IMR-90 (cell line): ENCODE results near the gene RXFP4. TPM values are rescaled to one million over a fixed set of nuclear protein-coding genes. Genes with fewer than 3 reads are reported as not detected.
A peak's percentile ranks its signal among the peaks of the same experiment; 100 is the strongest.

Source experiments
- ATAC-seq: fragments of 200-7000 bp; cut with Tn5 transposase; 2 replicates; pipeline ENCODE4 v1.9.1; 2020; ENCODE audit warnings: low read depth, mild to moderate bottlenecking, moderate library complexity
- BruUV-seq: library from RNA; stranded (reverse); fragments of 400-500 nt; replicated peaks from 2 replicates; lab custom pipeline; 2021; lab: Mats Ljungman, UMichigan
- CTCF ChIA-PET: fragments of 300-600 bp; formaldehyde crosslinking; extraction: SDS; loops from one replicate; lab custom pipeline; 2021; ENCODE audit warnings: antibody characterized with exemption; lab: Yijun Ruan, JAX
- POLR2A ChIA-PET: fragments of 300-600 bp; sonication (Branson Sonifier 250); formaldehyde crosslinking; loops from one replicate; lab custom pipeline; 2022; ENCODE audit warnings: antibody characterized with exemption; ENCODE audit not compliant: unreplicated experiment; lab: Charles Lee
- DNase-seq: peaks from one replicate; pipeline ENCODE4 v3.0.0; 2013
- H2AFZ ChIP-seq: replicated peaks from 2 replicates; pipeline ENCODE3; 2013; ENCODE audit warnings: low read length, mild to moderate bottlenecking; ENCODE audit not compliant: poor library complexity
- H2AK5ac ChIP-seq: 2 replicates; pipeline ENCODE4 v1.6.1; 2013; ENCODE audit warnings: low read depth, low read length, inconsistent platforms
- H2AK9ac ChIP-seq: replicated peaks from 2 replicates; pipeline ENCODE3; 2013; ENCODE audit warnings: mild to moderate bottlenecking, low read depth, low read length, moderate library complexity; ENCODE audit not compliant: poor library complexity
- H2BK120ac ChIP-seq: 2 replicates; pipeline ENCODE4 v1.6.1; 2013; ENCODE audit warnings: low read depth, low read length, inconsistent platforms
- H2BK15ac ChIP-seq: 3 replicates; pipeline ENCODE4 v1.6.1; 2013; ENCODE audit warnings: low read depth, low read length, inconsistent platforms
- H2BK20ac ChIP-seq: 2 replicates; pipeline ENCODE4 v1.6.1; 2013; ENCODE audit warnings: low read depth, mild to moderate bottlenecking, inconsistent platforms, low read length, moderate library complexity
- H2BK5ac ChIP-seq: 2 replicates; pipeline ENCODE4 v1.6.1; 2013; ENCODE audit warnings: mild to moderate bottlenecking, low read depth, low read length, inconsistent platforms; ENCODE audit not compliant: poor library complexity, severe bottlenecking
- H3K14ac ChIP-seq: replicated peaks from 2 replicates; pipeline ENCODE4 v1.6.1; 2013; ENCODE audit warnings: low read depth, low read length, inconsistent platforms
- H3K18ac ChIP-seq: 2 replicates; pipeline ENCODE4 v1.6.1; 2013; ENCODE audit warnings: low read depth, low read length, control low read depth
- H3K23ac ChIP-seq: 2 replicates; pipeline ENCODE4 v1.6.1; 2013; ENCODE audit warnings: low read depth, low read length, inconsistent platforms
- H3K27ac ChIP-seq: 2 replicates; pipeline ENCODE4 v1.5.1; 2013; ENCODE audit warnings: mild to moderate bottlenecking, control low read depth, low read length; ENCODE audit not compliant: insufficient read depth
- H3K27me3 ChIP-seq: 2 replicates; pipeline ENCODE4 v1.6.1; 2013; ENCODE audit warnings: low read length; ENCODE audit not compliant: control insufficient read depth, insufficient read depth
- H3K36me3 ChIP-seq: 2 replicates; pipeline ENCODE4 v1.6.1; 2013; ENCODE audit warnings: low read length, mixed read lengths; ENCODE audit not compliant: control insufficient read depth, insufficient read depth
- H3K4ac ChIP-seq: 2 replicates; pipeline ENCODE4 v1.6.1; 2013; ENCODE audit warnings: low read depth, low read length, inconsistent platforms
- H3K4me1 ChIP-seq: 2 replicates; pipeline ENCODE4 v1.6.1; 2013; ENCODE audit warnings: low read length, mixed read lengths; ENCODE audit not compliant: control insufficient read depth, insufficient read depth
- H3K4me2 ChIP-seq: 2 replicates; pipeline ENCODE4 v1.6.1; 2013; ENCODE audit warnings: low read depth, mild to moderate bottlenecking, control low read depth, low read length, moderate library complexity
- H3K4me3 ChIP-seq: 2 replicates; pipeline ENCODE4 v1.5.1; 2013; ENCODE audit warnings: low read depth, mild to moderate bottlenecking, control low read depth, low read length, moderate library complexity; ENCODE audit not compliant: insufficient read depth
- H3K56ac ChIP-seq: 2 replicates; pipeline ENCODE4 v1.6.1; 2013; ENCODE audit warnings: low read length, inconsistent platforms; ENCODE audit not compliant: insufficient read depth; ENCODE audit errors: extremely low read depth
- H3K79me1 ChIP-seq, 2 experiments: 2 replicates each; pipeline ENCODE4 v1.6.1; 2013; ENCODE audit warnings: low read length in 2 of 2, inconsistent platforms in 1 of 2, low read depth in 1 of 2
- H3K9ac ChIP-seq: 2 replicates; pipeline ENCODE4 v1.6.1; 2013; ENCODE audit warnings: low read depth, low read length, control low read depth
- H3K9me1 ChIP-seq: 2 replicates; pipeline ENCODE4 v1.6.1; 2013; ENCODE audit warnings: low read length, inconsistent platforms; ENCODE audit not compliant: insufficient read depth
- H3K9me3 ChIP-seq: 2 replicates; pipeline ENCODE4 v1.6.1; 2013; ENCODE audit warnings: low read length; ENCODE audit not compliant: control insufficient read depth, insufficient read depth
- H4K20me1 ChIP-seq: 2 replicates; pipeline ENCODE4 v1.6.1; 2013; ENCODE audit warnings: low read length, inconsistent platforms; ENCODE audit not compliant: insufficient read depth
- H4K5ac ChIP-seq: 2 replicates; pipeline ENCODE4 v1.6.1; 2013; ENCODE audit warnings: mild to moderate bottlenecking, low read depth, low read length, control low read depth
- H4K8ac ChIP-seq, 2 experiments: 2 replicates each; pipeline ENCODE4 v1.6.1; 2013; ENCODE audit warnings: low read depth in 2 of 2, low read length in 2 of 2, control low read depth in 1 of 2, inconsistent platforms in 1 of 2
- H4K91ac ChIP-seq: 2 replicates; pipeline ENCODE4 v1.6.1; 2013; ENCODE audit warnings: low read depth, low read length, inconsistent platforms; ENCODE audit not compliant: insufficient read depth
- BHLHE40 ChIP-seq: fragments of 150-350 bp; IDR thresholded peaks from 2 replicates; pipeline ENCODE4 v1.6.1; 2016; ENCODE audit warnings: mild to moderate bottlenecking, low read depth, low read length
- CHD1 ChIP-seq: IDR thresholded peaks from 2 replicates; pipeline ENCODE4 v1.6.1; 2012; ENCODE audit warnings: low read depth, low read length, improper control_type of control experiment
- CTCF ChIP-seq: conservative IDR thresholded peaks from 2 replicates; pipeline ENCODE4 v1.5.1; 2012; ENCODE audit warnings: mild to moderate bottlenecking, low read depth, low read length, improper control_type of control experiment
- FOS ChIP-seq: fragments of 150-350 bp; IDR thresholded peaks from 2 replicates; pipeline ENCODE4 v1.6.1; 2016; ENCODE audit warnings: low read depth, low read length
- MAFK ChIP-seq: IDR thresholded peaks from 2 replicates; pipeline ENCODE4 v1.6.1; 2012; ENCODE audit warnings: low read depth, low read length, improper control_type of control experiment
- MAZ ChIP-seq: IDR thresholded peaks from 2 replicates; pipeline ENCODE4 v1.6.1; 2012; ENCODE audit warnings: low read depth, mild to moderate bottlenecking, low read length, improper control_type of control experiment, moderate library complexity, borderline replicate concordance
- MXI1 ChIP-seq: IDR thresholded peaks from 2 replicates; pipeline ENCODE4 v1.6.1; 2012; ENCODE audit warnings: low read depth, mild to moderate bottlenecking, low read length, moderate library complexity, borderline replicate concordance
- NFE2L2 ChIP-seq: fragments of 150-350 bp; IDR thresholded peaks from 2 replicates; pipeline ENCODE4 v1.6.1; 2016; ENCODE audit warnings: low read depth, mild to moderate bottlenecking, low read length
- POLR2A ChIP-seq: IDR thresholded peaks from 2 replicates; pipeline ENCODE4 v1.6.1; 2012; ENCODE audit warnings: mild to moderate bottlenecking, low read depth, low read length
- RAD21 ChIP-seq: IDR thresholded peaks from 2 replicates; pipeline ENCODE4 v1.6.1; 2012; ENCODE audit warnings: low read length, improper control_type of control experiment
- RCOR1 ChIP-seq: IDR thresholded peaks from 2 replicates; pipeline ENCODE4 v1.6.1; 2012; ENCODE audit warnings: mild to moderate bottlenecking, low read length, improper control_type of control experiment; ENCODE audit not compliant: insufficient replicate concordance
- RFX5 ChIP-seq: IDR thresholded peaks from 2 replicates; pipeline ENCODE4 v1.8.0; 2012; ENCODE audit warnings: low read depth, mild to moderate bottlenecking, low read length, moderate library complexity
- SMC3 ChIP-seq: fragments of 150-350 bp; IDR thresholded peaks from 2 replicates; pipeline ENCODE4 v1.6.1; 2016; ENCODE audit warnings: low read depth, mild to moderate bottlenecking, antibody characterized with exemption, low read length, moderate library complexity
- USF2 ChIP-seq: fragments of 150-350 bp; IDR thresholded peaks from 2 replicates; pipeline ENCODE4 v1.6.1; 2017; ENCODE audit warnings: mild to moderate bottlenecking, antibody characterized with exemption, low read length, low read depth
- WGBS, 2 experiments: methylation state at CpG; one replicate each; pipeline versions ENCODE4 v1.1.5 to v1.1.7; 2013; ENCODE audit warnings: missing lambda C conversion rate in 2 of 2; ENCODE audit not compliant: insufficient read length in 1 of 2; ENCODE audit errors: extremely low coverage in 2 of 2; 5-methylcytosine and 5-hydroxymethylcytosine counted together
- dilution Hi-C: fragments of 300-500 bp; cut with HindIII; formaldehyde crosslinking; loops from one replicate; pipeline ENCODE4 v1.14.3; 2018; ENCODE audit warnings: low sequenced_read_pairs; ENCODE audit not compliant: unreplicated experiment
- in situ Hi-C: fragments of 300-500 bp; cut with MboI; formaldehyde crosslinking; loops from 3 replicates; pipeline ENCODE4 v1.14.3; 2019; ENCODE audit warnings: low sequenced_read_pairs, inconsistent platforms, mixed read lengths
- intact Hi-C: fragments of 100-400 bp; cut with micrococcal nuclease; formaldehyde crosslinking; loops from 2 replicates; pipeline ENCODE4 v1.10.0; 2022
- polyA plus RNA-seq, 3 experiments: library from polyadenylated mRNA; depleted of rRNA; stranded (reverse); fragments of >200 nt; gene quantifications; 2 replicates each; pipeline ENCODE4 v1.2.3, GENCODE V29; 2012; ENCODE audit warnings: low replicate concordance in 1 of 3
- total RNA-seq: library from RNA; depleted of rRNA; stranded (reverse); fragments of >200 nt; gene quantifications from 2 replicates; pipeline ENCODE4 v1.2.3, GENCODE V29; 2012
- TF ChIP-seq, protein P1 (sequence below): fragments of 150-350 bp; IDR thresholded peaks from 2 replicates; pipeline ENCODE4 v1.6.1; 2016; ENCODE audit warnings: low read depth, mild to moderate bottlenecking, low read length, moderate library complexity, borderline replicate concordance

RXFP4 gene
- total and polyA plus RNA-seq, 2 of the 4 experiments (the other 2 are of a cell fraction) = not detected

DNA sequence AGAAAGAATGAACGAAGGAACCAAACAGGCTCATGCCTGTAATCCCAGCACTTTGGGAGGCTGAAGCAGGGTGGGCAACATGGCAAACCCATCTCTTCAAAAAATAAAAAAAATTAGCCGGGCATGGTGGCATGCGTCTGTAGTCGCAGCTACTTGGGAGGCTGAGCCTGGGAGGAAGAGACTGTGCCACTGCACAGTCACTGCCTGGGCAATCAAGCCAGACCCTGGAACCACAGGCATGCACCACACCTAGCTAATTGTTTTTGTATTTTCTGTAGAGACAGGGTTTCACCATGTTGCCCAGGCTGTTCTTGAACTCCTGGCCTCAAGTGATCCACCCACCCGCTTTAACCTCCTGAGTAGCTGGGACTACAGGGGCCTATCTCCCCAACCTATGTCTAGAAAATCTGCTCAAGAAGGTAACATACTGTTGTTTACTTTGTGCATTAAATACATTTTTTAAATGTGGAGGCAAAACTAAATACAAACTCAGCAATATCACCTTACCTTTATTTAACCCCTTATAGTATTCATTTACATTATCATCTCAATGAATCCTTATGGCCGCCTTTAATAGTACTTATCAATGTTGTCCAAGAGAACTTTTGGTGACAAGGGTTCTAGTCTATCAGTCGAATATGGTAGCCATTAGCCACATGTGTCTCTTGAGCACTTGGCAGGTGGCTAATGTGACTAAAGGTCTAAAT lies 10.0 kb upstream of the RXFP4 start:
- Histone ChIP-seq H3K9me1 (0 out of 2 replicates have a peak, but pooled peaks cover 2% of the 10 kb centered on the region), H2BK5ac (no peak overlapping the region), H4K8ac (no peak overlapping the region), H3K14ac (no peak overlapping the region), H3K56ac (no peak overlapping the region), H4K20me1 (peaks cover 47% of the 10 kb centered on the region), H3K4ac (no peak overlapping the region), H2BK20ac (no peak overlapping the region), H2BK15ac (no peak overlapping the region), H3K9me3 (no peaks in the 10 kb centered on the region), H3K27ac (no peak overlapping the region), H4K5ac (no peak overlapping the region), H3K4me3 (no peak overlapping the region), H2BK120ac (no peak overlapping the region), H3K27me3 (no peaks in the 10 kb centered on the region), H2AFZ (no peak overlapping the region), H3K79me1 (peaks cover 11 to 54% of the 10 kb centered on the region in 2 experiments; a peak in 3 of 4 replicates), H3K23ac (no peak overlapping the region), H3K36me3 (peaks cover 49% of the 10 kb centered on the region), H3K18ac (no peak overlapping the region), H3K4me1 (peaks cover 7% of the 10 kb centered on the region; the same call in 1 of the 2 replicates), H2AK9ac (no peak overlapping the region), H3K4me2 (peak overlapping the region; percentile 23; the same call in 1 of the 2 replicates), H3K9ac (0 out of 2 replicates have a peak overlapping the region, but pooled peaks have one; percentile 6), H2AK5ac (no peak overlapping the region), H4K91ac (no peak overlapping the region)
- no TSS peak for BruUV-seq
- intact Hi-C loops = no loop called here
- CTCF ChIA-PET = no interaction called here
- dilution Hi-C loops = no loop called here
- DNase-seq (no peak), ATAC-seq (no peak)
- POLR2A ChIA-PET = no interaction called here
- in situ Hi-C loops = no loop called here
- 100% methylated on average over 1 of the region's 7 CpGs; no CpG with 5 or more reads in 1 of the 2 experiments for WGBS, 2 experiments
- no peak for TF ChIP-seq RAD21
- TF ChIP-seq, protein P1, sequence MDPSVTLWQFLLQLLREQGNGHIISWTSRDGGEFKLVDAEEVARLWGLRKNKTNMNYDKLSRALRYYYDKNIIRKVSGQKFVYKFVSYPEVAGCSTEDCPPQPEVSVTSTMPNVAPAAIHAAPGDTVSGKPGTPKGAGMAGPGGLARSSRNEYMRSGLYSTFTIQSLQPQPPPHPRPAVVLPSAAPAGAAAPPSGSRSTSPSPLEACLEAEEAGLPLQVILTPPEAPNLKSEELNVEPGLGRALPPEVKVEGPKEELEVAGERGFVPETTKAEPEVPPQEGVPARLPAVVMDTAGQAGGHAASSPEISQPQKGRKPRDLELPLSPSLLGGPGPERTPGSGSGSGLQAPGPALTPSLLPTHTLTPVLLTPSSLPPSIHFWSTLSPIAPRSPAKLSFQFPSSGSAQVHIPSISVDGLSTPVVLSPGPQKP = no peak
- no peak for TF ChIP-seq MAFK
- no peak for TF ChIP-seq RCOR1
- TF ChIP-seq FOS = no peak
- TF ChIP-seq CHD1 = no peak
- TF ChIP-seq POLR2A = no peak
- no peak for TF ChIP-seq USF2
- TF ChIP-seq SMC3 = no peak
- no peak for TF ChIP-seq NFE2L2
- no peak for TF ChIP-seq MAZ
- no peak for TF ChIP-seq BHLHE40
- no peak for TF ChIP-seq MXI1
- no peak for TF ChIP-seq CTCF
- TF ChIP-seq RFX5 = no peak
